SIG-M5 treated with dmso at 0.1 percent for 504 hours (cell line): ENCODE results near the gene EDDM3A.
"Not testable (repeated sequence)": the region's sequence is repeated elsewhere in the genome, so short reads cannot be mapped to it uniquely, and the experiment has no call there.

Experiments used
- DNase-seq: peaks from one replicate; lab custom pipeline; 2025; ENCODE audit not compliant: unreplicated experiment; lab: John Stamatoyannopoulos, UW

Gene EDDM3A, protein sequence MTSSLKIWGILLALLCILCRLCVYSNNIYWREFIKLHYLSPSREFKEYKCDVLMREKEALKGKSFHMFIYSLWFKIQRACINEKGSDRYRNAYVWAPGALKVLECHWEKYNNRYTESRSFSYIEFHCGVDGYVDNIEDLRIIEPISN

DNA sequence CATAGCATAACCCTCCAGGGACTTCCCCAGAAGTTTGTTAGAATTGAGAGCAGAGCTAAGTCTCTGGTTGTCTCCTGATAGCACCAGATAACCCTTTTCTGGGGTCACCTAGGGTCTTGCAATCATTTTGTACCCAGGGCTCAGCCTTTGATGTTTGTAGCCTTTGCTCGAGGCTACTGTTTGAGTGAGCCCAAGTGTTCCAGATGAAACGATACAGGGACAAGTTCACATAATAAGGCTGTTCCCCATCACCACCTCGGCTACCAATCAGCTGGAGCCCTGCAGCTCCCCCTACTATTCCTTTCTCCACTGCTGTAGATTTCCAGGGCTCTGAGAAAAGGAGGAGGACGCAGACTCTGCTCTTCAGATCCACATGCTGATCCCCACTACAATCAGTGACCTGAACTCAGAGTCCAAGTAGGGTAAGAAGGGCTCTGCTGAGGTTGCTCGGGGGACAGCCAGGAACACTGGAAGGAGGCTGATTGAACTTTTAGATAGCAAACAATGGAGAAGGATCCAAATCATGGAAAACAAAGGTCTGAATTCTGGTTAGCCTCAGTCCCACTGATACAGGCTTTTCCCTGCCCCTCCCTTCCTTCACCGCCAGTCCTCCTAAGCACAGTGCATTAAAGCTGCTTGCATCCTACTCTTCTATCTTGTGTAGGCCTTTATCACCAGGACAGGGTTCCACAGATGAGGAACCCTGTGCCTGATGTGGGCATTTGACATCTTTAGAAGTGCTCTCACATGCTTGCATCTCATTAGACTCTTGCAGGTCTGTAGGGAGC lies at the start of gene EDDM3A:
EDDM3A (plus strand) TSS at position 317 of the 788 bp plus-strand sequence. CDS start 1,694 bp downstream, outside the sequence.
- no peak for DNase-seq

DNA sequence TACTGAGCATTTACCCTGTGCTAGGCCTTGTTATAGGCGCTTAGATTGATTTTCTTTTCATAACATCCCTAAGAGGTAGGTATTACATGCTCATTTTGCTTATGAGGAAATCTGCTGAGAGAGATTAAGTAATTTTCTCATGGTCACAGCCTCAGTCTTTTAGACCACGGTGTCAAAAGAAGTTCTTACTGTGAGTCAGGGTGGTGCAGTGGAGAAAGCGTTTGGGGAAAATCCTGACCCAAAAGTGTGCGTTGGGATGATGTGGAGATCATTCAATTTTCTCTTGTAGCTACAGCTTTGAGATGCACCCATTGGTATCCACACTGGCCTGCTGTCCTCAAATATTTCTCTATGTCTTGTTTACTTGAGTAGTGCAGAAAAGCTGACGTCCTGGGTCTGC lies 48.9 kb upstream of the EDDM3A start:
- DNase-seq = no peak

DNA sequence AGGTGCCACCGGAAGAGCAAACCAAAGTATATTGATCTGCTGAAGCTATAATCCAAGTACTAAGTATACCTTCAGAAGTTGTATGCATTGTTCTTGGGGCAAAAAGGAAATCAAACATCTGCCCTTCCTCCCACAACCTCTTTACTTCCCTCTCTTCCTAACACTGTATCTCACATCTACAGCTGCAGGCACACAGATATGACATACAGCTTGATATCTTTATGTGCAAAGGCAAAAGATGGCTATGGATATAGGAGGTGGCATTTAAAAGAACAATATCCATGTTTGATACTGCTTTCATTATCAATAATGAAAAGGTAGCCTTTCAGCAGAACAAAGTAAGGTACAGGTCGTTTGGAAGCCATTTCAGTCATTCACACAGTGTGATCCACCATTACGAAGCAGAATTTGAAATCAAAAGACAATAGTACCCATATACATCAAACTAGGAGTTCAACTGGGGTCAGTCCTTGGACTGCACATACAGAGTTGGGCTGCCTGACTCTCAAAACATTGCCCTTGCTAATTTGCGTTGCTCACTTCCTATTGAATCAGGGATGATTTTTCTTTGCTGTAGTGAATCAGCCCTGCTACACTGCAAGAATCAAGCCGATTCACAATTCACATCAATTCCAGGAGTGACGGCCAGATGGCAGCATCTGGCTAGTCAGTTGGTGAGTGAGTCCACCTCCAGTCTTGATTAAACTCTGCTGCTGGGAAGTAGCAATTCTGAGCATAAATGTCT lies 48.2 kb upstream of the EDDM3A start:
- DNase-seq = peak; percentile 58

DNA sequence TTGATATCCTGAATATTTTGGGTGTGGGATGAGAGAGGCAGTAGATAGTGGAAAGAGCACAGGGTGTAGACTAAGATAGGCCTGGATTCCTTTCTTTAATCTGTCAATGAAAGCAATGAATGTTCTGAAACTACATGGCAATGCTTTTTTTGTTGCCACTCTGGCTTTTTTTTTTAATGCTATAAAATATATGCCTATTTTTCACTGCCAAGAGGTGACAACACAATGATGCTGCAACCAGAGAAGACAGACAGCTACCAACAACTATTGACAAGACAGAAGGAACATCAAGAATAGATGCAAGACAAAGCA lies 47.7 kb upstream of the EDDM3A start:
- no peak for DNase-seq

DNA sequence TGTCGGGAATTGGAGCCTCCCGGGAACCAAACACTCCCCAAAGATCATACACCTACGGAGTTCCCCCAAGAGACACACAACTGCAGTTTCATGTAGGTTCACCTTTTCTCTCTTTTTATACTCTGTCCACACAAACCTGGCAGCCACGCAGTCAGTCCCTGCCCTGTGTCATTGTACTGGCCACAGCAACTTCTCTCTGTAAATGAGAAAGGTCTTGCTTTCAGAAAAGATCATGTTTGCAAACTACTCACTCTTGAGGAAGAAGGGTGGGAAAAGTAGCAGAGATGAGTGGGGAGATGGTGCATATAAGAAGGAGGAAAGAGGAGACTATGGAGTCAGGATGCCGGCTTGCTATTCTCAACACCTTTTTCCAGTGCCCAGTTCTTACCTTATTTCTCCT lies 46.8 kb upstream of the EDDM3A start:
- no peak for DNase-seq

DNA sequence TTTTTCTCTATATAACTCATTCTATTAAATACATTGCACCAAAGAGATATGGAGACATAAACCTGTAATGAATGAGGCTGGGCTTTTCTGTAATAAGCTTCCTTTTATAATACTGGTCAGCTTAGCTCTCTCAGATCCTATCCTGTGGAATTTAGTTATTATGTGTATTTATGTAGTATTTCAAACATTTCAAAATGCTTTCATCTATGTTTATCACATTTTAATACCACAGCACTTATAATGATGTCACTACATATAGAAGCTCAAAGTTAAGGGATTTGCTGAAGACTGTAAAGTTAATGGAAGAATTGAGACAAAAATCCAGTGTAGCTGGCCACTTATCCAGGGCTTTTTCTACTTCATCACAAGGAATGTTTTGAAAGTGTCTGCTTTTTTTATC lies 45.8 kb upstream of the EDDM3A start:
- no peak for DNase-seq

DNA sequence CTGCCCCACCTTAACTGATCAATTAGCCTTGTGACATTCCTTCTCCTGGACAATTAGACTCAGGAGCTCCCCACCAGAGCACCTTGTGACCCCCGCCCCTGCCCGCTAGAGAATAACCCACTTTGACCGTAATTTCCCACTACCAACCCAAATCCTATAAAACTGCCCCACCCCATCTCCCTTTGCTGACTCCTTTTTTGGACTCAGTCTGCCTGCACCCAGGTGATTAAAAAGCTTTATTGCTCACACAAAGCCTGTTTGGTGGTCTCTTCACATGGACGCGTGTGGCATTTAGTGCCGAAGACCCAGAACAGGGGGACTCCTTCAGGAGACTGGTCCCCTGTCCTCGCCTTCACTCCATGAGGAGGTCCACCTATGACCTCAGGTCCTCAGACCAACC lies 44.7 kb upstream of the EDDM3A start:
- DNase-seq = not testable (repeated sequence)

DNA sequence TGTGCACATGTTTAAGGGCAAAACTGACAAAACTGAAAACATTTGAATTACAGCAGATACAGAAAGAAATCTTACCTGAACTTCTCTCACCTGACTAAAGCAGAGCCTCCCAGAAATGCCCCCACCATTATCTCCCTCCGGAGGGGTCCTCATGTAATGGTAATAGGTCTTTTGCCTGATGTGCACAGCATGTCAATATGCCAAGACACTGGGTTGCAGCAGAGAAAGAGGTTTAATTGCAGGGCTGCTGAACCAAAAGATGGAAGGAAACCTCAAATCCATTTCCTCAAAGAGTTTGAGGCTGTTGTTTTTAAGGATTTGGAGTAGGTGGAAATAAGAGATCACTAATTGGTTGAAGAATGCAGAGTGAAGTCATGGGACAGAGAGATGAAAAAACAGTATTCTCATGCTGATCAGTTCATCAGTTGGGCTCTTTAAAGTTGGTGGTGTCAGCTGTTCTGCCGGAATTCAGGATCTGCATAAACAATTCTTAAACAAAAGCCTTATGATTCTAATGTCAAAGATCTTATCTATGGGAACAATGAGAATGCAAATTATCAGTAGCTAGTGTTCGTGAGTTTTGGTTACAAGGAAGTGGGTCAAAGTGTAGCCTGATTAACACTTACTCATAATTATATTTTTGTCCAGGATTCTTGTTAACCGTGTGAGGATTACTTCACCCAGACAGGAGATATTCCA lies 38.9 kb upstream of the EDDM3A start:
- DNase-seq = no peak

DNA sequence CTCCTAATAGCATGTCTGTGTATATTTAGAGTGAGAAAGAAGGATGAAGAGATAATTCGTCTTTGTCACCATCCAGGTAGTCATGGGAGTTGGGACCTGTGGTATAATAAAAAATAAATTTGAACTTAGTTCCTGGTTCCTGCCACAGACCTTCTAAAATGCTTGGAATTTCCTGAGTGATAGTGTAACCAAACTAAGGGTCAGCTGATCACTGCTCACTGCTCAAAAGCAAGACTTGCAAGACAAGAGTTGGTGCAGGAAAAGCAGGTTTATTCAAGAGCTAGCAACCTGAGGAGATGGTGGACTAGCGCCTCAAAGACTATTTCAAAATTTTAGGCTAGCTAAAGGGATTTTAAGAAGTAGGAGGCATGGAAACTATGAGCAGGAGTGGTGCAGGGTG lies 38.1 kb upstream of the EDDM3A start:
- peak; percentile 63 for DNase-seq

DNA sequence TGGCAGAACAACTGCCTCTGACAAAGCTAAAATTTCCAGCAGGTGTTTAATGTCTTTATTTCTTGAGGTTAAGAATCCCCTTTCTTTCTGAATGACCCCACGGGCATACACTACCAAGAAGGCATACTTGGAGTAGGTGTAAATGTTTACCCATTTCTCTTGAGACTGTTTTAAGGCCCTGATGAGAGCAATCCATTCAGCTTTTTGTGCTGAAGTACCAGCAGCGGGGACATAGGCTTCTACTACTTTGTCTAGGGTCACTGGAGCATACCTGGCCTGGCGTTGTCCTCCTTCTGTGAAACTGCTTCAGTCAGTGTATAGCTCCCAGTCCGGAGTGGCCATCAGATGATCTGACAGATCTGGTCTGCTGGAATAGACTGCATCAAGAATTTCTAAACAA lies 34.4 kb upstream of the EDDM3A start:
- no peak for DNase-seq

DNA sequence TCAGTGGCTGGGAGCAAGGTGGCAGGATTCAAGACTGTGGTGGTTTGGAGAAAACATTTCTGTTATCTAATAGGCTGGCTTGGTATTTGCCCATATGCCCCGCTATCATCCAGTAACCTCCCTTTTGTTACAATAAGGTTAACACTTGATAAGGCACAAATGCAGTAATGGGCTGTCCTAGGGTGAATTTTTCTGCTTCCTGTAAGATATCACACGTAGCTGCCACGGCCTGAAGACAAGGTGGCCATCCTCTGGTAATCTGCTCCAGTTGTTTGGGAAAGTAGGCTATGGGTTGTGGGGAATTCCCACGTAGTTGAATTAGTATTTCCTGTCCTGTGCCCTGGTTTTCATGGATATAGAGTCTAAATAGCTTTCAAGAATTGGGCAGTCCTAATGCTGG lies 34.0 kb upstream of the EDDM3A start:
- DNase-seq = no peak

DNA sequence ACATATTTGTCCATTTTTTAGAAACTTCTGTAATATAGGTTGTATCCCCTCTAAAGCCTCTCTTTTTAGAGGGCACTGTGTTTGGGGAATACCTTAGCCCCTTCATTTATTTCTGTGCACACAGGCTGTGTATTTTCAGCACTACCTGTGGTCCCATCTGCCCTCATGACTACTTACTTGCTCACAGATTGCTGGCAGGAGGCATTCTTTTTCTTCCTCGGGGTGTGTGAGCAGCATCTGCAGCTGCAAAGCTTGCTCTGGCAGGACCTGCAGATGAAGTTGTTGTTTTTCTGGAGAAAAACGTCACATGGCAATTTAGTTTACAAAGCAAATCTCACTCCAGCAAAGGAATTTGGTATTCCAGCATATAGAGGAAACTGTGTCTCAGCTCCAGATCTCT lies 32.8 kb upstream of the EDDM3A start:
- DNase-seq = no peak

DNA sequence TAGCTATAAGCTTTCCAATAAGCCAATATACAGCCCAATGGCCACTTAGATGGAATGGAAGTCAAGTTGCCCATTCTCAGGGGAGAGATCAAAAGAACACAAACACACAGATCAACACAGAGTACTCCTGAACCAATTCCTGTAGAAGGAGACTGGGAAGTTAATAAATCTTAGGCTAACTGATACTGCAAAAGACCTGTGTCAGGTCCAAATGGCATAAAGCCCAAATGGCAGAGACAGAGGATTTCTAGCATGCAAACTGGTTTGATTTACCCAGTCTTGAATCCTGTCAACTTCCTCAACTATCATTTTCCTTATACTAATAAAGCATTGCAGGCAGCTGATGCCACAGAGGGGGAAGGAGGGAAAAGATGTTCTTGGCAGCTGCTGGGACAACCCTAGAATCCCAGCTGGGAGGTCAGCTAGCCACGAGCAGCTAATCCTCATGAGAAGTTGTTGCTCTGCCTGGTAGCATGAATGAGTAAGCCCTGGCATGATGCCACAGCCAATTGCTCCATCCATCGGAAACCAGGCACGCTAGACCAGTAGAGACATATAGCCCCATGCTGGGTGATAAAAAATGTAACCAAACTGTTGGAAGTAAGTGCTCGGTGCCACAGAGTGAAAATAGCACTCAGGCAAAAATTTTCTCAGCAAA lies 31.0 kb upstream of the EDDM3A start:
- peak; percentile 20 for DNase-seq

DNA sequence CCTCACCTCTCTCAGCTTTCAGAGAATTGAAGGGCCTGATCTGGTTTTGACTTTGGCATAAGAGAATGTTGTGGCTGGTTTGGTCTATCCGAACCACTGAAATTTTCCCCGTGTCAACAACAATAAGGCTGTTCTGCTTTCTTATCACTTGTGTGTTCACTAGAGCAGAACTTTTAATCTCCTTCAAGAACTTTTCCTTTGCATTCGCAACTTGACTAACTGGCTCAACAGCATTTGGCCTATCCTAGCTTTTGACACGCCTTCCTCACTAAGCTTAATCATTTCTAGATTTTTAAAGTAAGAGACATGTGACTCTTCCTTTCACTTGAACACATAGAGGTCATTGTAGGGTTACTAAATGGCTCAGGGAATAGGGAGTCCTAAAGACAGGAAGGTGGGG lies 25.9 kb upstream of the EDDM3A start:
- DNase-seq = peak; percentile 53

DNA sequence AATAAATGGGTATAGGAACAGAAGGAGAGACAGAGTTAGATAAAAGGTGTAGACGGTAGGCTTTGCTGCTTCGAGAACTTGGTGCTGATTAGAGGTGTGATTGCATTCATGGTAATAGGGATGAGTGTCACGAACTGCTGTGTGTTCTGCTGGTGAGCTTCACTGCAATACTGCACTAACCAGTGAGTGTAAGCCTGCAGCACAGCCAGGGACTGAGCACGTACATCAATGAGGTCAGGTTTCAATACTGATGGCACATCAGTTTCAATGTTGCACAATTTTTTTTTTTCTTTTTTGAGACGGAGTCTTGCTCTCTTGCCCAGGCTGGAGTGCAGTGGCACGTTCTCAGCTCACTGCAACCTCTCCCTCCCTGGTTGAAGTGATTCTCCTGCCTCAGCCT lies 24.9 kb upstream of the EDDM3A start:
- DNase-seq = no peak

DNA sequence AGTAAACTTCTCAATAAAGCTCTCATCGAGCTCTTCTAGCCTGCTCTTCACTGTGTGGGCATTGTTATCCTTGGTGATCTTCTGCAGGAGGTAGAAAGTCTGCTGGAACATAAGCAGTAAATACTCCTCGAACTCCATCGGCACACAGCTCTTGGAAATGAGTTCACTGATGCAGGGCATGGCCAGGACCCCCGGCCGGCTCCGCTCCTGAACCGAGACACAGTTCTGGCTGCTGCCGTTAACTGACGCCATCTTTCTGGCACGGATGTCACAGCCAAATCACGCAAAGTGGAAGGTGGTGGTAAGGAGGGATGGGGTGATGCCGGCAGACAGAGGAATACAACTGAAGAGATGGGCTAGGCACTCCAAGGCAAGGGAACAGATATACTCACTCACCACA lies 23.7 kb upstream of the EDDM3A start:
- DNase-seq = no peak

DNA sequence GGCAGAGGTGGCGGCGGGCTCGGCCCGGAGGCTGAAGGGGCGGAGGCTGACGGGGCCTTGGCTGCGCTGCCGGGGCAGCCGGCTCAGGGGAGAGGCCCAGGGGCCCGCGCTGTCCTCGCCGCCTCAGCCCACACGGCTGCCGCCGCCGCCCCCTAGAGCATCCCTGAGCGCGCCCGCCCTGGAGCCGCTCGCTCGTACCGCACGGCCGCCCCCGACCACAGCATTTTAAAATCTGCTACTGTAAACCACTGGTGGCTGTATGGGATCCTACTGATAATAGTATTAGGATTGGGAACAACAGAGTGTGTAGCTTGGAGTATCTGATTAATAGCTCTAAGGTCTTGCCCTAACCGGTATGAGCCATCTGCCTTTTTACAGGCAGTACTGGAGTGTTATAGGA lies 22.2 kb upstream of the EDDM3A start:
- DNase-seq = no peak

DNA sequence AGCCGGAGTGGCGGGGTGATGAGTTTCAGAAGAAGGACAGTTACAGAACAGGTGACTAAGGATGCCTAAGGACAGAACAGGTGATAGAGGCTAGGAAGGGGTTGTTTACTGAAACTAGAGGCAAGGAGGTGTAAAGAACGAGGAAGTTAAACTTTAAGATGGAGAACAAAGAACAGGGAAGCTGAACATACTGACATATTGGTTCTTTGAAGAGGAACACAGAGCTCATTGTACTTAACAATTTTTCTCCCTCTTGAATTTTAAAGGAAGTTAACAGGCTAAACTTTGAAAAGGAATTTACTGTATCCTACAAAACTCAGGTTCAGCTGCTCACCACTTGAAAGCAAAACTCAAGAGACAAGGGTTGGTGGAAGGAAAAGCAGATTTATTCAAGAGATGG lies 19.6 kb upstream of the EDDM3A start:
- DNase-seq = not testable (repeated sequence)

DNA sequence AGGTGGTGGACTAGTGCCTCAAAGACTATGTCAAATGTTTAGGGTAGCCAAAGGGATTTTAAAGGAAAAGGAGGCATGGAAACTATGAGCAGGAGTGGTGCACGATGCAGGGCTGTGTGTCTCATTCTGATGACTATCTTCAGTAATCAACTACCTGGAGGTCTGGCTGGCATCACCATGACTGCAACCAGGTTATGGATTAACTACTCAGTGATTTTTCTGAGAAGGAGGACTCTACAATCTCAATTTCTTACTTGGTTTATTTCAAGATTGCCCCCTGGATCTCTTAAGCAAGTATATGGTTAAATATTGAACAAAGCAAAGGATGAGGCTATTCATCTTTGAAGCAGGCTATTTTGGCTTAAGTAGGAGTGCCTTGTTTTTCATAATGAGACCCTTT lies 19.2 kb upstream of the EDDM3A start:
- DNase-seq = no peak

DNA sequence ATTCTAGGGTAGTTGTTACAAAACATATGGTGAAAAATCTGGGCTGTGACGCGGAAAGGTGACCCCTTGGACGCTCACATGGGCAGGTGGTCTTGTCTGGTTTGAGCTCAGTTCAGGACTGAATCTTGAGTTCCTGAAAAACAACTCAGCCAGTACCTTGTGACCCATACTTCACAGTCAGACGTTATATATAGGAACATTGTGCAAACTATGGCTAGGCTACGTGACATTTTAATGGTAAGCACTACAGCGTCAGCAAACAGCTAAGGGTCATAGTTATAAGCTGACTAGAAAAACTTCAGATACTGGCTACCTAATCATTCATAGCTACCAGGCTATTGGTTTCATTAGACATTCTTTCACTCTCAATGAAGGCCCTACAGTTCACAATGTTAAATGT lies 14.8 kb upstream of the EDDM3A start:
- DNase-seq = peak; percentile 16

DNA sequence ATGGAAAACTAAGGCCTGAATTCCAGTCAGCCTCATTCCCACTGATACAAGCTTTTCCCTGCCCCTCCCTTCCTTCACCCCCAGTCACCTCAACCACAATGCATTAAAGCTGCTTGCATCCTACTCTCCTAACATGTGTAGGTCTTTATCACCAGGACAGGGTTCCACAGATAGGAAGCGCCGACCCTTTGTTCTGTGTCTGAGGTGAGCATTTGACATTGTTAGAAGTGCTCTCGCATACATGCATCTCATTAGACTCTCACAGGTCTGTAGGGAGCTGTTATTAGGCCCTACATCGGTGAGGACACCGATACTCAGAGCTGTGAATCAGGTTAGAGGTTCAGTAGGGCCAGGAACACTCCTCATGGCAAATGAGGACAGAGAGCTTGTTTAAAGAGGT lies 13.2 kb upstream of the EDDM3A start:
- no peak for DNase-seq
